ENCODE data around the gene AGXT. TPM values are rescaled to one million over a fixed set of nuclear protein-coding genes. Genes with fewer than 3 reads are reported as not detected.

The AGXT gene
- total RNA-seq, 4 donors from 2014 or later = 0.33 to 0.75 TPM; not detected in 2

GRCh38 chr2:240928476-240929363 lies 60.1 kb downstream of the AGXT start:
- TF ChIP-seq CTCF (IDR thresholded peaks at IDR 0.05; ENCODE audit: low read depth) = no peak

- TF ChIP-seq CTCF (IDR thresholded peaks at IDR 0.05; ENCODE audit: low read depth) = no peak
Observed at GRCh38 chr2:240929364-240930095, 60.9 kb downstream of the AGXT start.

Other genes with a start within 250 kb of the AGXT start
- 1 to 10 TPM in 1 of 4 donors, under 1 TPM in 2, not detected in 1; 0.44 to 3.9 (median 0.94) TPM for gene GPR35, start 243.3 kb upstream of the AGXT start, total RNA-seq
- not detected for gene AQP12B, start 185.9 kb upstream of the AGXT start, total RNA-seq
- gene AQP12A, start 177.0 kb upstream of the AGXT start, total RNA-seq = not detected
- not detected for gene KIF1A, start 48.6 kb upstream of the AGXT start, total RNA-seq
- not detected for gene MAB21L4, start 27.3 kb downstream of the AGXT start, total RNA-seq
- not detected for gene CROCC2, start 37.5 kb downstream of the AGXT start, total RNA-seq
- 10 to 100 TPM; 34.9 to 83.3 (median 39.7) TPM for gene SNED1, start 129.8 kb downstream of the AGXT start, total RNA-seq
- gene MTERF4, start 233.5 kb downstream of the AGXT start, total RNA-seq = 10 to 100 TPM; 31.6 to 45.2 (median 38.4) TPM

All from subcutaneous adipose tissue (tissue), 4 donors.